HG03025 (cell line): Measurements from ENCODE around the gene TAF5L.
A peak's percentile ranks its signal among the peaks of the same experiment; 100 is the strongest.
"Not testable (repeated sequence)": the region's sequence is repeated elsewhere in the genome, so short reads cannot be mapped to it uniquely, and the experiment has no call there.

Experiments
- ATAC-seq: cut with Tn5 transposase; IDR thresholded peaks from one replicate; pipeline ENCODE4 v1.9.1; 2021; ENCODE audit warnings: mild to moderate bottlenecking, moderate library complexity; ENCODE audit not compliant: unreplicated experiment, low FRiP score

TAF5L gene

DNA sequence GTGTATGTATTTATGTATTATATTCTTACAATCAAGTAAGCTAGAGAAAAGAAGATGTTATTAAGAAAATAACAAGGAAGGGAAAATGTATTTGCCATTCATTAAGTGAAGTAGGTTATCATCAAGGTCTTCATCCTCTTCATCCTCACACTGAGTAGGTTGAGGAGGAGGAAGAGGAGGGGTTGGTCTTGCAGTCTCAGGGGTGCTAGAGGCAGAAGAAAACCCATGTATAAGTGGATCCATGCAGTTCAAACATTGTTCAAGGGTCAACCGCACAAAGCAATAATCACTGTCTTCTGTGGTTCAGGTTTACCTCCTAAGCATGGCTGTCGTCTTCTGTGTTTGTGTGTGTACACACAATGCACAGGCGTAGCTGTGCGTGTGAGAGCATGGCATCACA lies 17.0 kb upstream of the TAF5L start:
- no peak for ATAC-seq

- no peak for ATAC-seq
Observed at GRCh38 chr1:229642376-229642775, 16.5 kb upstream of the TAF5L start.

- ATAC-seq: no peak
Observed at GRCh38 chr1:229641306-229641705, 15.4 kb upstream of the TAF5L start.

DNA sequence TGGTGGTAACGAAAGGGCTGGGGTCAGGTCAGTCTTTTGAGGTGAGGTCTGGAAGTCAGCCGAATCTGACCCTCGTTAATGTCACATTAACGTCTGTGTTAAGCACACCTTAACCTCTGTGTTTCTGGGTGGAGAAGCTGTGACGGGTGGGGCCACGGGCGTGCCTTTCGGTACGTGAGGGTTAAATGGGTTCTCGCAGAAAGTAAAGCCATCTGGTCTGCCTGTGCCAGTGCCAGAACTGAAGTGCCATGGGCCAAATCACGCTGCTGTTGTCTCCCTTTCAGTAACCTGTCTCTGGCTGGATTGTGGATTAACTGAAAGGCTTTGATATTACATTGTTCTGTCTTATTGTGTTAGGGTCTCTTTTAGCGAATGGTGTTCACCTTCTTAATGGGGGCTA lies 14.5 kb upstream of the TAF5L start:
- ATAC-seq: no peak

DNA sequence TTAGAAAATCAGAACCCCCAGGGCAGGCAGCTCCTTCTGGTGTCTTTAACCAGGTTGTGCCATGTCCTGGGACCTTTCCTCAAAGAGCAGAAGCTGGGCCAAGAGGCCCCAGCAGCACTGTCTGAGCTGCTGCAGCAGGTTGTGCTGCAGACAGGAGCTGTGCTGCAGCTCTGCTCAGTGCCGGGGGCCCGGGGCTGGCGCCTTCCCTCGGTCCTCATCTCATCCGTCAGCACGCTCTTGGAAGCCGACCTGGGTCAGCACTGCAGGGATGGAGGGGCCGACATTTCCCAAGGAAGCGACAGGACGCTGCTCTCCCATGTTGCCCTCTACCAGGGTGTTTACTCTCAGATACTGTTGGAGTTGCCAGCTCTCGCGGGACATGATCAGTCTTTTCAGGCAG lies 11.8 kb upstream of the TAF5L start:
- ATAC-seq: no peak

- ATAC-seq: no peak
Observed at GRCh38 chr1:229636042-229636441, 10.1 kb upstream of the TAF5L start.

DNA sequence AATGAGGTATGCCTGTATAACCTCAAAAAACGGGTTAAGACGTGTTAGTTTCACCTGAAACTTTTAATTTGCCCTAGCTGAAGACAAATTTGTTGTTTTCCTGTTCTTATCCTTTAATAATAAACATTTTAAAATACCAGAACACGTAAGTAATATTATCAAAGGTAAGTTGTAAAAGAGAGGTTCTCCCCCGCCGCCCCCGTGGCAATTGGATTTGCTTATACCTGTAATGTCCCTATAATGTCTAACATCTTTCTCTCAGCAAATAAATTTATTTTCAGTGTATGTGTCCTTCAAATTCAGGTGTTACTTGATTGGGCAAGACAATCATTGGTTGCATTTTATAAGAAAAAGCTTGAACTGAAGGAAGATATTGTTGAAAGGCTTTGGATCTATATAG lies 6.0 kb upstream of the TAF5L start:
- no peak for ATAC-seq

- no peak for ATAC-seq
Observed at GRCh38 chr1:229631148-229631547, 5.2 kb upstream of the TAF5L start.

DNA sequence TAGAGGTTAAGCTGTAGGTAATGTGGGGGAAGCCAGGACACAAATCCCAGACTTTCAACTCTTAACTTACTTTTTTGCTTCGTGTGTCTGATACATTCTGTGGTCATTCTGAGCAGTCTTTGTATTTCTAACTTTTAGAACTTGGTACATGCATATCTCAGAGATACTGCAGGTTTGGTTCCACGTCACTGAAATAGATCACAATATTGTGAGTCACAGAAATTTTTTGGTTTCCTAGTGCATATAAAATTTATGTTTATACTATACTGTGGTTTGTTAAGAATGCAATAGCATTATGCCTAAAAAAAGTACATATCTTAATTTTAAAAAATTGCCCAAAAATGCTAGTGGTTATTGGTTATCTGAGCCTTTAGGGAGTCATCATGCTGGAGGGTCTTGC lies 3.3 kb upstream of the TAF5L start:
- no peak for ATAC-seq

- no peak for ATAC-seq
Observed at GRCh38 chr1:229627003-229627402, 1.1 kb upstream of the TAF5L start.

GRCh38 chr1:229625071-229625914 lies 629 bp downstream of the TAF5L start:
- ATAC-seq: peak; percentile 41

DNA sequence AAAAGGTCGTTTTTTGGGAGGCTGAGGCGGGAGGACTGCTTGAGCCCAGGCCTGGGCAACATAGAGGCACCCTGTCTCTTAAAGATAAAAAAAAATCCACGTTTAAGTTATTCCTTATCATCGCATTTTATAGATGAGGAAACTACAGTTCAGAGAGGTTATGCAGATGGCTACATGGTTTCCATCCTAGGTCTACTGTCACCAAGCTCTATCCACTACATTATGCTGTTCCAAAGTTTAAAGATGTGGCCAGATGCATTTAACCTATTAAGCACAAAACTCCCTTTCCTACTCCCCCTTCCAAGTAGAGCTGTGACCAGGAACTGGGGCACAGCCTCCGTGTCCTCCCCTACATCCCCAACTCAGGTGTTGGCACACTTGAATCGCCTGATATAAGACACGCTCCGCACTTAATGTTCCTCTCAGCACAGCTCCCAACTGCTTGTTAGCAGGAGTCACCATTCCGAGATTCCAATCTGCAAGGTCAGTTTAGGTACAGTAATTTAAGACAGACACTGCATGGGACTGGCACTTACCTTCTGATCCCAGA lies 1.3 kb downstream of the TAF5L start:
- no peak for ATAC-seq

DNA sequence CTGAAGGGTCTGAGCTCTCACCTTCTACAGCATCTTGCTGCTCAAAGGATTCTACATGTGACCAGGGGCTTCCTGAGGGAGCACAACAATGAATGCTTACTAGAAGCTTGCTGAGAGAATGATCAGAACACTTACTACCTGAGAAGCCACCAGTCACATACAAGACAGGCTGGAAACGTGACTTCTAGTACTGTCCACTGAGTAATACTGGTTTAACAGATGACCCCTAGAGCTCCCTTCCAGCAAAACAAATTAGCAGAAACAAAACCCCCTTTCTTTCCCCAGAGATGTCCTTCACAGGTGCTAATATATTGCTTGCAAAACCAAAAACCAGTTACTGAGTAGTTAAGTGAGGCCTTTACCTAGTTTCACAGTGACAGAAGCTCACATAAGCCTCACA lies 2.1 kb downstream of the TAF5L start:
- no peak for ATAC-seq

GRCh38 chr1:229623225-229623624 lies 2.7 kb downstream of the TAF5L start:
- no peak for ATAC-seq

- ATAC-seq: not testable (repeated sequence)
Observed at GRCh38 chr1:229622641-229623120, 3.2 kb downstream of the TAF5L start.

GRCh38 chr1:229621663-229622062 lies 4.3 kb downstream of the TAF5L start:
- ATAC-seq: no peak

GRCh38 chr1:229620876-229621275 lies 5.0 kb downstream of the TAF5L start:
- no peak for ATAC-seq

- no peak for ATAC-seq
Observed at GRCh38 chr1:229619614-229620013, 6.3 kb downstream of the TAF5L start.

GRCh38 chr1:229619002-229619401 lies 6.9 kb downstream of the TAF5L start:
- ATAC-seq: no peak

DNA sequence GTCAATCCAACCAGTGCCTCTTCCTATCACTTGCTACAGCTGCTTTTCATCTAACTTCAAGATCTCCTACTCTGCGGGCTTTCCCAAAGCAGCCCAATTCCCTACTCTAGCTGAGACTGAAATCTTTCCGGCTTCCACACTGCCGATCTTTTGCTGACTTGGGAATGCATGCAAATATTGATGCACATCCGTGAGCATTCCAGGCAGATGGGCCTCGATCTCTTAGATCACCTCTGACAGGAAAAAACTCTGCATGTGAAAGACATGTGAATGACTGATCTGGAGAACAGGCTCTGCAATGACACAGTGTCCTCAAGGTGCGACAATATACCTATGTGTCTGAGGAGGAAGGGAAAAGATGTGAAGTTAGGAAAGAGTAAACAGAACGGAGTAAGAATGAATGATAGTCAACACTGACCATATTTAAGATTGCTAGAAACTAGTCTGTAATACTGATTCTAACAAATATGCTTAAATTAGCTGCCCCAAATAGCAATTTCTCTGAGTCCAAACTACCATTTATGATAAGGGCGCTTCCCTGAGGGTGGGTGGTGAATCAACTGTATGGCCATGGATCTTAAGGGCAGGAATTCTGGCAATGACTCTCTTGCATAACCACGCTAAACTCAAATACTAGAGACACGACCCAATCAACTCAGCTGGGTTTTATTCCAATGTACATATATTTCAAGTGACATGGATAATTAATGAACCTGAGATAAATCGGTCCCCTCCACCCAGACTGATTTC lies 8.4 kb downstream of the TAF5L start:
- no peak for ATAC-seq

GRCh38 chr1:229614701-229615100 lies 11.2 kb downstream of the TAF5L start:
- no peak for ATAC-seq
